HG02610 (cell line): ENCODE results near the gene MSH4.
"Not testable (repeated sequence)": the region's sequence is repeated elsewhere in the genome, so short reads cannot be mapped to it uniquely, and the experiment has no call there.

Experiments used
- ATAC-seq: cut with Tn5 transposase; IDR thresholded peaks from one replicate; pipeline ENCODE4 v1.9.1; 2021; ENCODE audit warnings: mild to moderate bottlenecking, moderate library complexity; ENCODE audit not compliant: unreplicated experiment

Gene MSH4

DNA sequence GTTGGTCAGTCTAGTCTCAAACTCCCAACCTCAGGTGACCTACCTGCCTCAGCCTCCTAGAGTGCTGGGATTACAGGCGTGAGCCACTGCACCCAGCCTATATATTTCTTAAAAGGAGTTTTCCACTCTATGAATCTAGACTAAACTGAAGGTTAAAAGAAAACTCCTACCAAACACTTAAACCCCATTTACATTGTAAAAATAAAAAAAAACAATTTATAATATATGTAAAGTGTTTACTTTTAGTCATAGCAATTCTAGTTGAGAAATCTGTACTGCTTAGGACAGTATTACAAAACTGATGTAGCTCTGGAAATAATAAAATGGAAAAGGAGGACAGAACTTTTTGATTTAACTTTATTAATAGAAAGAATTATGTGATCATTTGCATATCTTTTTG lies 126.0 kb downstream of the MSH4 start:
- no peak for ATAC-seq

DNA sequence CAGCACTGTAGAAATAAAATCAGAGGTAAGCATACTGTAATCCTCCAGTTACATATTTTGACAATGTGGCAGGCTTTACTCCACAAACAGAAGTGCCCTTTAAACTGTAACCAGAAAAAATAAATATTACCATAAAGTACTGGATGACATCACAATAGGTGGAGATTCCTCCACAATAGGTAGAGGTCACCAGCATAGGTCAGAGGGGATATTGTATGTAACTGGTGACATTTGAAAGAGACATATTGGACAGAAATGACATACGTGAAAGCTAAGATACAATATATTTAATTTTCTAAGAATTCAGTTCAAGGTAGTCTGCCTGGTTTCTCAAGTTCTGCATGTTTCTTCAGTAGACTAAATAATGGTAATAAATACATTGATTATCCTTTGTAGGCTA lies 135.6 kb downstream of the MSH4 start, which contains the start of gene ASB17:
ASB17 (minus strand) TSS at position 101 of the 400 bp plus-strand sequence. CDS start 113 bp downstream, outside the sequence.
- no peak for ATAC-seq

GRCh38 chr1:75937034-75937433 lies 140.4 kb downstream of the MSH4 start:
- ATAC-seq = peak; percentile 76

- ATAC-seq = not testable (repeated sequence)
These were observed 146.4 kb downstream of the MSH4 start for GRCh38 chr1:75943037-75943436.

- no peak for ATAC-seq
These were observed 153.5 kb downstream of the MSH4 start for GRCh38 chr1:75950176-75950575.

DNA sequence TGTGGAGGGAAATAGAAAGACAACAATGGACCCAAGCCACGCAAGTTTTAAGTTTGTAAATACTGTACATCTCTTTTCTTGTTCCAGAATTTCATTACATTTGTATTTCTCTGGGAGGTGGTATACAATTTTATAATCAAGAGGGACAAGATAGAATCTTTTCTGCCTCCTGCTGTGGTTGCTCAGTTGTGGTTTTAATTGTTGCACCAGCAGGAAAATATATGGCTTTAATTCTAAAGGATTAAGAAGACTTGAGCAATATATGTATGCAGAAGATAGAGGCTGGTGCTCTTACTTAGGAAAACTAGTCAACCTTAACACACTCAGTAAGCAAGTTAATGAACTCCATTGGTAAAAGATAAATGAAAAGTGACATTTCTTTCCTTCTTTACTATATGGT lies 155.3 kb downstream of the MSH4 start:
- no peak for ATAC-seq

DNA sequence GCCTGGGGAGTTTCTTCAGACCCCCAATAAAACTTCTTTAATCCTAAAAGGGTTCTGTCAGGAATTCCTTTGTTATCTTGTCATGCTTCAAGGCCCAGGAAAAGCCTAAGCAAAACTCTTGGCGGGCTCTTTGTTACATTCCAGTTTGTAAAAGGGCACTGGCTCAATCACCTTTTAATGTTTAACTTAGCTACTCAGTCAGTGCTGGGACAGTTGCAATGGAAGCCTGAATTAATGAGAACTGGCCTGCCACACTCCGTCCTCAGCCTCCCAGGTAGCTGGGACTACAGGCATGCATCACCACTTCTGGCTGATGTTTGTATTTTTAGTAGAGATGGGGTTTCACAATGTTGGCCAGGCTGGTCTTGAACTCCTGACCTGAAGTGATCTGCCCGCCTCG lies 156.8 kb downstream of the MSH4 start:
- ATAC-seq = no peak

GRCh38 chr1:75954586-75954985 lies 157.9 kb downstream of the MSH4 start:
- peak; percentile 64 for ATAC-seq
